ENCODE measurements around the gene PNPLA7. TPM values are rescaled to one million over a fixed set of nuclear protein-coding genes. Genes with fewer than 3 reads are reported as not detected.

PNPLA7 gene
- total and polyA plus RNA-seq, 10 of the 15 experiments (the other 5 are each of a cell fraction or from before 2014, with no cell fraction given) = 0.04 to 0.85 (median 0.19) TPM; not detected in 1

DNA sequence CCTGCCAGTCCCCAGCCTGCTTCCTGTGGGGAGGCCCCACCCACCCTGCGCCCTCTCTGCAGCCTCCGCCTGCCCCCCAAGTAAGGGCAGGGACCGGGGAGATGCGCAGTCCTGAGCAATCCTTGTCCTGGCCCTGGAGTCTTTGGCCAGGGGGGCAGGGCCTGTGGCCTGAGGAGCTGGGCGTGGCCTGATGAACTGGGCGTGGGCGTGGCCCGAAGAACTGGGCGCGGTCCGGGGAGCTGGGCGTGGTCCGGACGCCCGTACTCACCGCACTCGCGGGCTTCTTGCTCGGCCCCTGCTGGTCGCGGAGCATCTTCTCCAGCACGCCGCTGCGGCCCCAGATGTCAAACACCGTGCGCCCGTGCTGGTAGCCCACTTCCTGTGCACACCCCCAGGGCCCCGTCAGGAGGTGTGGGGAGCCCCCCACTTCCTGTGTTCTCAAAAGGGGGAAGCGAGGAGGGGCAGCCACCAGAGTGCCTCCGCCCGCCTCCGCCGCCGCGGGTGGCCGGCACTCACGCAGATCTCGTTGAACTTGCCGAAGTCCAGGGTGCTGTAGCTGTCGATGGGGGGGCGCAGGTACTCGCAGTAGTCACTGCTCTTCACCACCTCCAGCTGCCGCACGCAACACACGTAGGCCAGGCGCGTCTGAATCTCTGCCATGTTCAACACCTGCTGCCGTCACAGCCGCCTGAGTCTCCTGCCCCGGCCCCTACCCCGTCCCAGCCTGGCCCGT lies 88.4 kb downstream of the PNPLA7 start (continued):
- TF ChIP-seq CREB1 (IDR thresholded peaks at IDR 0.05; ENCODE audit: low read depth) = peak; percentile 29; the same call in 1 of the 2 replicates
- TF ChIP-seq, protein P1, sequence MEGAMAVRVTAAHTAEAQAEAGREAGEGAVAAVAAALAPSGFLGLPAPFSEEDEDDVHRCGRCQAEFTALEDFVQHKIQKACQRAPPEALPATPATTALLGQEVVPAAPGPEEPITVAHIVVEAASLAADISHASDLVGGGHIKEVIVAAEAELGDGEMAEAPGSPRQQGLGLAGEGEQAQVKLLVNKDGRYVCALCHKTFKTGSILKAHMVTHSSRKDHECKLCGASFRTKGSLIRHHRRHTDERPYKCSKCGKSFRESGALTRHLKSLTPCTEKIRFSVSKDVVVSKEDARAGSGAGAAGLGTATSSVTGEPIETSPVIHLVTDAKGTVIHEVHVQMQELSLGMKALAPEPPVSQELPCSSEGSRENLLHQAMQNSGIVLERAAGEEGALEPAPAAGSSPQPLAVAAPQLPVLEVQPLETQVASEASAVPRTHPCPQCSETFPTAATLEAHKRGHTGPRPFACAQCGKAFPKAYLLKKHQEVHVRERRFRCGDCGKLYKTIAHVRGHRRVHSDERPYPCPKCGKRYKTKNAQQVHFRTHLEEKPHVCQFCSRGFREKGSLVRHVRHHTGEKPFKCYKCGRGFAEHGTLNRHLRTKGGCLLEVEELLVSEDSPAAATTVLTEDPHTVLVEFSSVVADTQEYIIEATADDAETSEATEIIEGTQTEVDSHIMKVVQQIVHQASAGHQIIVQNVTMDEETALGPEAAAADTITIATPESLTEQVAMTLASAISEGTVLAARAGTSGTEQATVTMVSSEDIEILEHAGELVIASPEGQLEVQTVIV (IDR thresholded peaks at IDR 0.05; ENCODE audit: borderline replicate concordance, partially characterized antibody) = no peak
- TF ChIP-seq NKRF (conservative IDR thresholded peaks at IDR 0.05) = no peak
- TF ChIP-seq ZNF217 (IDR thresholded peaks at IDR 0.05) = no peak
- TF ChIP-seq, protein P2, sequence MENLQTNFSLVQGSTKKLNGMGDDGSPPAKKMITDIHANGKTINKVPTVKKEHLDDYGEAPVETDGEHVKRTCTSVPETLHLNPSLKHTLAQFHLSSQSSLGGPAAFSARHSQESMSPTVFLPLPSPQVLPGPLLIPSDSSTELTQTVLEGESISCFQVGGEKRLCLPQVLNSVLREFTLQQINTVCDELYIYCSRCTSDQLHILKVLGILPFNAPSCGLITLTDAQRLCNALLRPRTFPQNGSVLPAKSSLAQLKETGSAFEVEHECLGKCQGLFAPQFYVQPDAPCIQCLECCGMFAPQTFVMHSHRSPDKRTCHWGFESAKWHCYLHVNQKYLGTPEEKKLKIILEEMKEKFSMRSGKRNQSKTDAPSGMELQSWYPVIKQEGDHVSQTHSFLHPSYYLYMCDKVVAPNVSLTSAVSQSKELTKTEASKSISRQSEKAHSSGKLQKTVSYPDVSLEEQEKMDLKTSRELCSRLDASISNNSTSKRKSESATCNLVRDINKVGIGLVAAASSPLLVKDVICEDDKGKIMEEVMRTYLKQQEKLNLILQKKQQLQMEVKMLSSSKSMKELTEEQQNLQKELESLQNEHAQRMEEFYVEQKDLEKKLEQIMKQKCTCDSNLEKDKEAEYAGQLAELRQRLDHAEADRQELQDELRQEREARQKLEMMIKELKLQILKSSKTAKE (IDR thresholded peaks at IDR 0.05; ENCODE audit: low read depth, poor library complexity, severe bottlenecking) = no peak
- no peak for TF ChIP-seq CEBPB (IDR thresholded peaks at IDR 0.05; ENCODE audit: borderline replicate concordance in 1 of 2, low read depth in 2 of 2, low read length in 2 of 2)
- 0 out of 2 replicates have a peak, but pooled peaks have one; percentile 20 for TF ChIP-seq EED (IDR thresholded peaks at IDR 0.05; ENCODE audit: low read depth)
- no peak for TF ChIP-seq MYB (IDR thresholded peaks at IDR 0.05; ENCODE audit: borderline replicate concordance, low read depth, low read length)
- no peak for TF ChIP-seq NFYA (IDR thresholded peaks at IDR 0.05; ENCODE audit: borderline replicate concordance, low read depth, low read length)
- no peak for TF ChIP-seq SMC3 (IDR thresholded peaks at IDR 0.05; ENCODE audit: borderline replicate concordance, low read length)
- TF ChIP-seq NR2C2 (IDR thresholded peaks at IDR 0.05; ENCODE audit: borderline replicate concordance, control insufficient read depth, insufficient read length, low read depth) = no peak
- no peak for TF ChIP-seq SREBF1 (IDR thresholded peaks at IDR 0.05; ENCODE audit: low read length)
- TF ChIP-seq, protein P3, sequence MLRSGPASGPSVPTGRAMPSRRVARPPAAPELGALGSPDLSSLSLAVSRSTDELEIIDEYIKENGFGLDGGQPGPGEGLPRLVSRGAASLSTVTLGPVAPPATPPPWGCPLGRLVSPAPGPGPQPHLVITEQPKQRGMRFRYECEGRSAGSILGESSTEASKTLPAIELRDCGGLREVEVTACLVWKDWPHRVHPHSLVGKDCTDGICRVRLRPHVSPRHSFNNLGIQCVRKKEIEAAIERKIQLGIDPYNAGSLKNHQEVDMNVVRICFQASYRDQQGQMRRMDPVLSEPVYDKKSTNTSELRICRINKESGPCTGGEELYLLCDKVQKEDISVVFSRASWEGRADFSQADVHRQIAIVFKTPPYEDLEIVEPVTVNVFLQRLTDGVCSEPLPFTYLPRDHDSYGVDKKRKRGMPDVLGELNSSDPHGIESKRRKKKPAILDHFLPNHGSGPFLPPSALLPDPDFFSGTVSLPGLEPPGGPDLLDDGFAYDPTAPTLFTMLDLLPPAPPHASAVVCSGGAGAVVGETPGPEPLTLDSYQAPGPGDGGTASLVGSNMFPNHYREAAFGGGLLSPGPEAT (IDR thresholded peaks at IDR 0.05; ENCODE audit: low read depth) = no peak
- TF ChIP-seq IKZF1 (conservative IDR thresholded peaks at IDR 0.05) = peak; percentile 53; the same call in 1 of the 2 replicates
- TF ChIP-seq IRF5 (IDR thresholded peaks at IDR 0.05; ENCODE audit: borderline replicate concordance) = no peak
- no peak for TF ChIP-seq SIX5 (IDR thresholded peaks at IDR 0.05; ENCODE audit: low read depth, low read length, severe bottlenecking)

Data from GM12878 (cell line).